GM18505 (cell line): ENCODE results near the gene STRIP1.

Experiments used
- ATAC-seq: cut with Tn5 transposase; IDR thresholded peaks from one replicate; pipeline ENCODE4 v1.9.1; 2021; ENCODE audit not compliant: unreplicated experiment
- POLR2A ChIP-seq: IDR thresholded peaks from 4 replicates; pipeline ENCODE4 v1.6.1; 2011; ENCODE audit warnings: borderline replicate concordance; ENCODE audit not compliant: insufficient read depth, insufficient read length; ENCODE audit errors: extremely low read depth

STRIP1 gene

GRCh38 chr1:110050602-110051261 lies 16.3 kb downstream of the STRIP1 start:
- ATAC-seq, result no peak
- TF ChIP-seq POLR2A, result no peak

- no peak for ATAC-seq
- no peak for TF ChIP-seq POLR2A
Observed at GRCh38 chr1:110051262-110051648, 16.8 kb downstream of the STRIP1 start.

DNA sequence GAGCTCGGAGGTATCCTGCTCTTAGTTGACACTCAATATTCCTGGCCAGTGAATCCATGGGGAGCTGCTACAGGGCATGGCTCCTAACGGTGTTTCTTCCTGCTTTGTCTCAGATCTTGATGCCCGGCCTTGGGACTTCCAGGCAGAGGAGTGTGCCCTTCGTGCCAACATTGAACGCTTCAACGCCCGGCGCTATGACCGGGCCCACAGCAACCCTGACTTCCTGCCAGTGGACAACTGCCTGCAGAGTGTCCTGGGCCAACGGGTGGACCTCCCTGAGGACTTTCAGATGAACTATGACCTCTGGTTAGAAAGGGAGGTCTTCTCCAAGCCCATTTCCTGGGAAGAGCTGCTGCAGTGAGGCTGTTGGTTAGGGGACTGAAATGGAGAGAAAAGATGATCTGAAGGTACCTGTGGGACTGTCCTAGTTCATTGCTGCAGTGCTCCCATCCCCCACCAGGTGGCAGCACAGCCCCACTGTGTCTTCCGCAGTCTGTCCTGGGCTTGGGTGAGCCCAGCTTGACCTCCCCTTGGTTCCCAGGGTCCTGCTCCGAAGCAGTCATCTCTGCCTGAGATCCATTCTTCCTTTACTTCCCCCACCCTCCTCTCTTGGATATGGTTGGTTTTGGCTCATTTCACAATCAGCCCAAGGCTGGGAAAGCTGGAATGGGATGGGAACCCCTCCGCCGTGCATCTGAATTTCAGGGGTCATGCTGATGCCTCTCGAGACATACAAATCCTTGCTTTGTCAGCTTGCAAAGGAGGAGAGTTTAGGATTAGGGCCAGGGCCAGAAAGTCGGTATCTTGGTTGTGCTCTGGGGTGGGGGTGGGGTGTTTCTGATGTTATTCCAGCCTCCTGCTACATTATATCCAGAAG lies 19.4 kb downstream of the STRIP1 start:
- TF ChIP-seq POLR2A, result no peak
- no peak for ATAC-seq

DNA sequence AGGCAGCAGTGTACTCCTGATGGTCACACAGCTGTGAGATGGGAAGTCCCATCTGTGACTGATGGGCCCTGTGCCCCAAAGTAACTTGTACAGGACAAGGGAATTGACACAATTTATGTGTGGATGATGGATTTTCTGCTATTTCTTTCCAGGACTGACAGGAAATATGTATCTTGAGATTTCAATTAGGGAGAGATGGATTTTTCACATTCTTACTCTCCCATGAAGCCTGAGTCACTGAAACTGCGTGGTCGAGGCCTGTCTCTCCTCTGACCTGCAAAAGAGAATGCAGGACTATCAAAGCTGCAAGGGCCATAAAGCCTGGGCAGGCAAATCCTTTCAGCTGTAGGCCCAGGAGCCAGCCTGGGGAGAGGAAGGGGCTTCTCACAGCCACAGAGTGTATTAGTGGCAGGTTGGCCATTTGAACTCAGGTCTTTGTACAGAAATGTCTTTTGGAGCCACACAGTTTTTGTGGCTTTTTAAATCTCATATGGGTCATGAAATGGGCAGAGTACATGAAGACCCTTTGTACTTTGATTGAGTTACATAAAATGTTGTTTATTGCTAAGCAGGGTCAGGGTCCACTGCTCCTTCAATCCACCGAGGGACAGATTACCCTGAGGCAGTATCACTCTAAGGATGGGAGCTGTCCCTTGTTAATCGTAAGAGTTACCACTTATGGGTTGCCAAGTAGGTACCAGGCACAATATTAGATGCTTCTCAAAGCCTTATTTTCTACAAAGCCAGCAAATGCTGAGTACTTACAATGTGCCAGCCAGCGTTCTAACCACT lies 21.3 kb downstream of the STRIP1 start:
- TF ChIP-seq POLR2A, result no peak
- ATAC-seq, result no peak

- ATAC-seq, result no peak
- no peak for TF ChIP-seq POLR2A
Observed at GRCh38 chr1:110056285-110056683, 21.9 kb downstream of the STRIP1 start.

GRCh38 chr1:110056776-110057175 lies 22.4 kb downstream of the STRIP1 start:
- no peak for ATAC-seq

DNA sequence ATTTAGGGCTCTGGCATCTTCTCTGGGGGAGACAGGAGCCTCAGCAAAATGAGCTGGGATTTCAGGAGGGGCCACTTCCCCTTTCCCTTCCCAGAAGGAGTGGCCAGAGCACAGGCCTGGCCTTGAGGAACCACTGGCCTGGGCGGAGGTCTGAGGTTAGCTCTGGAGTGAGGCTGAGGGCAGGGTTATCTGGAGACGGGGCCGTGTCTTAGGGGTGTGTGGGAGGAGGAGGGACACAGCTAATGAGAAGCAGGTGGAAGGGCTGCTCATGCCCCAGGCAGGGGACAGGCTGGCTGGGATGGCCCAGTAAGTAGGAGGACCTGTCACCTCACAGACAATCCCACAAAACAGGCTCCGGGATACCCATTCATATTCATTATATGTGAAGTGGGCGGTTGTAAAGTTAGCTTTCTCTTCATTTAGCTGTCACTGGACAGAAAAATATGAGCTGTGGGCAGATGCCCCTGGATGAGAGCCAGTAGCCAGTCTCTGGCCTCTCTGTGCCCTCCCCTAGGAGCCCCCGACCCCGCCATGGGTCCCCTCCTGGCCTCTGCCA lies 23.6 kb downstream of the STRIP1 start:
- no peak for TF ChIP-seq POLR2A
- ATAC-seq, result no peak

More at GRCh38 chr1:110056776-110057175, 22.4 kb downstream of the STRIP1 start:
- no peak for TF ChIP-seq POLR2A

- no peak for ATAC-seq
- no peak for TF ChIP-seq POLR2A
Observed at GRCh38 chr1:110058591-110058990, 24.2 kb downstream of the STRIP1 start.

DNA sequence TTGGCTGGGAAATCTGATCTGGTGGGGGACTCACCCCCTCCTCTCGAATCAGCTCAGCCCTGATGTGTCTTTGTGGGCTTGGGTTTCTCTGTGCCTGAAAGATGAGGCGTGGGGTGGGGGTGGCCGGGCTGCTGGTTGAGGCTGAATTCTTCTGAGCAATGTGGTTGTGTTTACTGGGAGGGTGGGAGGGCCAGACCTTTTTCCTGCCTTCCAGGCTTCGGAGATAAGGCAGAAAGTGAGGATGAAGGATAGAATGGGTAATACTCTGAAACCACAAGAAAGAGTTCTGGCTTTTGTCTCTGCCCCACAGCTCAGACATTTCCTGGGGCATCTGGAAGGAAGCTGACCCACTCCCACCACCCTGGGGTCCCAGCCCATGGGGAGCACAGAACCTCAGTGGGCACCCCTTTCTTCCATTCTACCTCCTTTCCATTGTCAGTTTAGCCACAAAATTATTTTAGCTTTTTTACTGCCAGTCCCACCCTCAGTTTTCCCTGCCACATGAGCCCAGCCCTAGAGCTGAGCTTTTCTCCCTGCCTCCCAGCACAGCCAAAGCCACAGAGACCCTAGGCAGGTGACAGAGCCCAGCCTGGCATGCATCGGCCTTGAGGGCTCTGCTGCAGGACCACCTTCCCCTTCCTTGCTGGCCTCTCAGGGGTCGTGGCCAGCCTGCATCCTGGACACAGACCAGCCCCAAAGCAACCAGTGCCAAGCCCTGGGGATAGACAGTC lies 24.9 kb downstream of the STRIP1 start:
- TF ChIP-seq POLR2A, result no peak
- no peak for ATAC-seq

GRCh38 chr1:110060034-110060661 lies 25.7 kb downstream of the STRIP1 start:
- peak; percentile 15 for TF ChIP-seq POLR2A
- no peak for ATAC-seq

- no peak for TF ChIP-seq POLR2A
- no peak for ATAC-seq
Observed at GRCh38 chr1:110060662-110061060, 26.2 kb downstream of the STRIP1 start.

DNA sequence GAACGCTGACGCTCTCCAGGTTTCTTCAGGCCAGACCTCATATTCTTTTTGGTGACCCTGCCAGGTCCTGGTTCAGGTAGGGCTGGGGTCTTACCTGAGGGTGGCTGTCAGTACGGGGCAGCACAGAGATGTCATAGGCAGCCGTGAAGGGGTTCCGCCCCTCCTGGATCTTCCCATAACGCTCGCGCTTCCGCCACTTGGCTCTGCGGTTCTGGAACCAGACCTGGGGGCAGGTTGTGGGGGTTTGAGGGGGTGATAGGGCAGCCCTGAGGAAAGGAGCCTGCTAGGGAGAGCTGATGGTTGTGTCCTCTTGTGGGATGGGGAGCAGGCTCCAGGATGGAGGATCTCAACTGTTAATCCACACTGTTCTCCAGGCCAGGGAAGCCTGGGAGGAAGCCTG lies 26.9 kb downstream of the STRIP1 start:
- no peak for TF ChIP-seq POLR2A
- no peak for ATAC-seq
